ENCODE measurements around the gene TBC1D12. TPM values are rescaled to one million over a fixed set of nuclear protein-coding genes. Genes with fewer than 3 reads are reported as not detected.
A peak's percentile ranks its signal among the peaks of the same experiment; 100 is the strongest.

TBC1D12 gene
- total and polyA plus RNA-seq, 2 experiments from 2014 or later = 5.3 to 8.5 TPM

- Histone ChIP-seq H3K9me3 (ENCODE audit: low read depth) (no peaks in the 10 kb centered on the region), H3K27me3 (no peaks in the 10 kb centered on the region), H3K27ac (no peak overlapping the region), H3K4me1 (ENCODE audit: low read depth) (no peaks in the 10 kb centered on the region), H3K4me3 (no peak overlapping the region), H3K36me3 (no peaks in the 10 kb centered on the region)
- no peak for DNase-seq (ENCODE audit: low read depth in 1 of 2, low spot score in 1 of 2)
- TF ChIP-seq, protein P1, sequence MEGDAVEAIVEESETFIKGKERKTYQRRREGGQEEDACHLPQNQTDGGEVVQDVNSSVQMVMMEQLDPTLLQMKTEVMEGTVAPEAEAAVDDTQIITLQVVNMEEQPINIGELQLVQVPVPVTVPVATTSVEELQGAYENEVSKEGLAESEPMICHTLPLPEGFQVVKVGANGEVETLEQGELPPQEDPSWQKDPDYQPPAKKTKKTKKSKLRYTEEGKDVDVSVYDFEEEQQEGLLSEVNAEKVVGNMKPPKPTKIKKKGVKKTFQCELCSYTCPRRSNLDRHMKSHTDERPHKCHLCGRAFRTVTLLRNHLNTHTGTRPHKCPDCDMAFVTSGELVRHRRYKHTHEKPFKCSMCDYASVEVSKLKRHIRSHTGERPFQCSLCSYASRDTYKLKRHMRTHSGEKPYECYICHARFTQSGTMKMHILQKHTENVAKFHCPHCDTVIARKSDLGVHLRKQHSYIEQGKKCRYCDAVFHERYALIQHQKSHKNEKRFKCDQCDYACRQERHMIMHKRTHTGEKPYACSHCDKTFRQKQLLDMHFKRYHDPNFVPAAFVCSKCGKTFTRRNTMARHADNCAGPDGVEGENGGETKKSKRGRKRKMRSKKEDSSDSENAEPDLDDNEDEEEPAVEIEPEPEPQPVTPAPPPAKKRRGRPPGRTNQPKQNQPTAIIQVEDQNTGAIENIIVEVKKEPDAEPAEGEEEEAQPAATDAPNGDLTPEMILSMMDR (IDR thresholded peaks at IDR 0.05; ENCODE audit: low read depth, low read length) = no peak
These were observed 14.6 kb downstream of the TBC1D12 start for GRCh38 chr10:94416896-94417295.

GRCh38 chr10:94417321-94417720 is 15.0 kb downstream of the TBC1D12 start:
- Histone ChIP-seq H3K4me1 (ENCODE audit: low read depth) (no peaks in the 10 kb centered on the region), H3K9me3 (ENCODE audit: low read depth) (no peaks in the 10 kb centered on the region), H3K27me3 (no peaks in the 10 kb centered on the region), H3K36me3 (no peaks in the 10 kb centered on the region), H3K27ac (no peak overlapping the region), H3K4me3 (no peak overlapping the region)
- TF ChIP-seq, protein P1 (IDR thresholded peaks at IDR 0.05; ENCODE audit: low read depth, low read length) = no peak
- no peak for DNase-seq (ENCODE audit: low read depth in 1 of 2, low spot score in 1 of 2)

DNA sequence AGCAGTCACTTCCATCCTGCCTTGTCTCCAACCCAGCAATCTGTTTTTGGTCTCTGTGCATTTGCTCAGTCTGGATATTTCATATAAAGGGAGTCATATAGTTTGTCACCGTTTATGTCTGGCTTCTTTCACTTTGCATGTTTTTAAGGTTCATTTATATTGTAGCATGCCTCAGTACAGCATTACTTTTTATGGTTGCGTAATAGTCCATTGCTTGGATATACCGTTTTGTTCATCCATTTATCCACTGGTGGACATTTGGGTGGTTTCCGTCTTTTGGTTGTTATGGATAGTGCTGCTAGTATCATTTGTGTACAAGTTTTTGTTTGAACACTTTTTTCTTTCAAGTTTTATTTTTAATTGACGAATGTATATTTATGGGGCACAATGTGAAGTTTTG is 18.2 kb downstream of the TBC1D12 start:
- H3K4me3 ChIP-seq = no peak overlapping the region
- no peak for DNase-seq (ENCODE audit: low read depth in 1 of 2, low spot score in 1 of 2)
- no peaks in the 10 kb centered on the region for H3K27me3 ChIP-seq
- no peak overlapping the region for H3K27ac ChIP-seq
- H3K36me3 ChIP-seq = no peaks in the 10 kb centered on the region
- TF ChIP-seq, protein P1 (IDR thresholded peaks at IDR 0.05; ENCODE audit: low read depth, low read length) = no peak
- H3K9me3 ChIP-seq (ENCODE audit: low read depth) = no peaks in the 10 kb centered on the region
- H3K4me1 ChIP-seq (ENCODE audit: low read depth) = no peaks in the 10 kb centered on the region

- Histone ChIP-seq H3K4me3 (no peak overlapping the region), H3K27me3 (no peaks in the 10 kb centered on the region), H3K9me3 (ENCODE audit: low read depth) (no peaks in the 10 kb centered on the region), H3K36me3 (no peaks in the 10 kb centered on the region), H3K27ac (no peak overlapping the region), H3K4me1 (ENCODE audit: low read depth) (no peaks in the 10 kb centered on the region)
- no peak for DNase-seq (ENCODE audit: low read depth in 1 of 2, low spot score in 1 of 2)
- TF ChIP-seq, protein P1 (IDR thresholded peaks at IDR 0.05; ENCODE audit: low read depth, low read length) = no peak
These were observed 18.7 kb downstream of the TBC1D12 start for GRCh38 chr10:94420998-94421528.

GRCh38 chr10:94423627-94424026 is 21.3 kb downstream of the TBC1D12 start:
- Histone ChIP-seq H3K9me3 (ENCODE audit: low read depth) (no peaks in the 10 kb centered on the region), H3K4me1 (ENCODE audit: low read depth) (no peaks in the 10 kb centered on the region), H3K27me3 (no peaks in the 10 kb centered on the region), H3K36me3 (no peaks in the 10 kb centered on the region), H3K27ac (no peak overlapping the region), H3K4me3 (no peak overlapping the region)
- TF ChIP-seq, protein P1 (IDR thresholded peaks at IDR 0.05; ENCODE audit: low read depth, low read length) = no peak
- peak in 1 of 2 donors; percentile 67 for DNase-seq (ENCODE audit: low read depth in 1 of 2, low spot score in 1 of 2)

Measured in cardiac muscle cell (in vitro differentiated cells and primary cell).